Right hindlimb (tissue), 1 donor: ENCODE data around the gene UQCRH.
A peak's percentile ranks its signal among the peaks of the same experiment; 100 is the strongest.
"Not testable (repeated sequence)": the region's sequence is repeated elsewhere in the genome, so short reads cannot be mapped to it uniquely, and the experiment has no call there.

Experiments used
- DNase-seq: peaks from one replicate; pipeline ENCODE4 v3.0.0-alpha.2; 2018

The UQCRH gene

DNA sequence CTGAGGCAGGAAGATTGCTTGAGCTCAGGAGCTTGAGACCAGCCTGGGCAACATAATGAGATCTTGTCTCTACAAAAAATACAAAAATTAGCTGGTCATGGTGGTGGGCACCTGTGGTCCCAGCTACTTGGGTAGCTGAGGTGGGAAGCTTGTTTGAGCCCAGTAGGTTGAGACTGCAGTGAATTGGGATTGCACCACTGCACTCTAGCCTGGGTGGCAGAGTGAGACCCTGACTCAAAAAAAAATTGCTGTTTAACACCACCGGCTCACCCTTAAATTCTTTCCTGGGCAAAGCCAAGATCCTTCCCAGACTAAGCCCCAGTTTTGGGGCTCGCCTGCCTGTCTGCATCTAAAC, 30.5 kb downstream of the UQCRH start:
- DNase-seq = no peak

DNA sequence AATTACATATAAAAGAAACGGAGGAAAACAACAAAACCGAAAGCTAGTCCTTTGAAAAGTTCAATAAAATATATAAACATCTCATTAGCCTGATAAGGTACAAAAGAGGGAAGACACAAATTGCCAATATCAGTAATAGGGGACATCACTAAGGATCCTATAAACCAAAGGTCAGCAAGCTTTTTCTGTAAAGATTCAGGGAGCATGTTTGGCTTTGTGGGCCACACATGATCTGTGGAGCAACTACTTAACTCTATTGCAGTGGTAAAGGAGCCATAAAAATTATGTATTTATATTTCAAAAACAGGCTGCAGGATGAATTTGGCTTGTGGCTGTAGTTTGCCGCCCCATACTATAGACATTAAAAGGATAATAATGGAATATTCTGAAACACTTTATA, 31.6 kb downstream of the UQCRH start:
- DNase-seq = no peak

DNA sequence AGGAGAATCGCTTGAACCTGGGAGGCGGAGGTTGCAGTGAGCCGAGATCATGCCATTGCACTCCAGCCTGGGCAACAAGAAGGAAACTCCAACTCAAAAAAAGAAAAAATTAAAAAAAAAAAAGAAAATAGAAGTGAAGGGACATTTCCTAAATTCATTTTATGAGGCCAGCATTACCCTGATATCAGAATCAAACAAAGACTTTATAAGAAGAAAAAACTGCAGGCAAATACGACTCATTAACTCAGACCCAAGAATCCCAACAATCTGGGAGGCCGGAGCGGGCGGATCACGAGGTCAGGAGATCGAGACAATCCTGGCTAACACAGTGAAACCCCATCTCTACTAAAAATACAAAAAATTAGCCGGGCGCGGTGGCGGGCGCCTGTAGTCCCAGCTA, 33.9 kb downstream of the UQCRH start:
- DNase-seq = not testable (repeated sequence)

GRCh38 chr1:46340404-46341221, 37.1 kb downstream of the UQCRH start, which contains the start of gene NSUN4:
NSUN4 (plus strand) TSS chr1:46340807; CDS start chr1:46340827, 20 bp downstream.
- peak; percentile 95 for DNase-seq

DNA sequence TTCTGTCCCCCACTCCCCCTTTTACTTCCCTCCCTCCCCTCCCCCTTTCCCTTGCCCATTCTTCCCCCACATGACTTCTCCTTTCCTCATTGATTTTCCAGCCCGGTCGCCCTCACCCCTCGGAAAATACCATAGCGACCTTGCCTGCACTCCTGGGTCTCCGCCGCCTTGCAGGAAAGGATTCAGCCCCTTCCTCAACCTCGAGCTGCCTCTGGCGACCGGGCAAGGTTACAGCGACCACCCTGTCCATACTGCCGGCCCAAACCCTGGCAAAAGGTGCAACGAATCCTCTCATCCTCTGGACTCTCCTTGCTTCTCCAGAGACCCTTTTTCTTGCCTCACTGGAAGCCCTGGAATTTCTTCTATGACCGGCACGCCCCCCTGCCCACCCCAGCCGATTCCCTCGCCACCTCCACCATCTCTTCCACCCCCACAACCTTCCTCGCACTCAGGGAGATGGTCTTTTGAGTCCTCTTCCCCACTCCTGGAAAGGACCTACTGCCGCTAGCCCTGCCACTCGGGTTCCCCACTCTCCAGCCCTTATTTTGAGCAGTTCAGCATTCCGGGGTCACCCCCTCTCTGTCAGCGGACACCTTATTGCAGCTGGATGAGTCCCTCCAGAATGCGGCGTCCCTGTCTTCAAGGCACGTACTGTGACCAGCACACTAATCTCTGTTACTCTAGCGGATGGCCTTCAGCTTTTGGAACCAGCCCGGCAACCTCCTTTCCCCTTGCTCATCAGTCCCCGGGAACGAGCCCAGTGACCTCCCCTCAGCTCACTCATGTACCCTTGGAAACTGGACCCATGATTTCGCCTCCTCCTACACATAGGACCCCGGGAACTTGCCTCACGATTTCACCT, 38.0 kb downstream of the UQCRH start:
- DNase-seq = peak; percentile 24

DNA sequence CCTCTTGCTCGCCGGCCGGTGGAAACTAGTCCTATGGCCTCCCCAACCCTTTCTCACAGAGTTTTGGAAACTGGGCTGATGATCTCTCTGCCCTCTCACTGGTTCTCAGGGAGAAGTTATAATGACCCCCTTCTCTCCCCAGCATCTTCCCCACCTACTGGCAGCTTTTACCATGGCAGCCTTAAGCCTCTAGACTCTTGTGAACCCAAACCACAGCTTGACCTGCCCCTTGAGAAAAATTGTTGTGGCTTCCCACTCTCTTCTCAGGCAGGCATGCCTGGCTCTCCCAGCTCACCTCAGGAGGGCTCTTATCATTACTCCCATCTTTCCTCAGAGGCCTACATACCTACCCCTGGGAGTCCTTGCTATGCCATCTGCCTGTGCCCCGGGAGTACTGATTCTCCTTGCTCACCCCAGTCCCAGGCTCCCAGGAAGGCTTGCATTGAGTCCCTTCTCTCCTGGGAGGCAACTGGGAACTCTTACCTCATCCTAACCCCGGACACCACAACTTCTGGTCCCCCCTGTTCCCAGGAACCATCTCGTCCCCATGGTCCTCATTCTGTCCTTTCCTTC, 38.7 kb downstream of the UQCRH start:
- no peak for DNase-seq

DNA sequence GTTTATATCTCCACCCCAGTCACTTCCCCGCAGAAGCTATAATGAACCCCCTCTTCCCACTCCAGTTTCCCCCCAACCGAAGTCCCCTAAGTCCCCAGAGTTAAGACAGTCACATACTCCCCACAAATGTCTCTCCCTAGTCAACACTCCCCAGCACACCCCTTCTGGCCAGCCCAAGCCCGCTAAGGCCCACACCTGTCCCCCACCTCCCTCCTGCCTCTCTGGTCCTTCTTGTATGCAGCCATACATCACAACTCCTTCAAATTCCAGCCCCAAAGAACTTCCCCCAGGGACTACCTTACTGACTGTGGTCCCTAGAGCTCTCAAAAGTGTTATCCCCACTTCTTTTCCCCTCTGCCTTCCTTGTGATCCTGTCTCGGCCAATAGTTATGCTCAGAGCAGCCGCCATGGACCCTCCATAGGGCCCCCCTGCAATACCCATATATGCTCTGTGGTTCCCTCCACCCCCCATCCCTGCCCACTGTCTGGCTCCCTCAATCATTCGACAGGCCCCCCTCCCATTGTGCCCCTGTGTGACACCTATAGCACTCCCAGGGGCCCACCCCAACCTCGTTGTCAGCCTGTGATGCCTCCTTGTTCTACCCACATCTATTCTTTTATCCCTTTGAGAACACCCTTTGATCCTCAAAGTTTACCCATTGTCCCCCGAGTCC, 39.3 kb downstream of the UQCRH start:
- no peak for DNase-seq

- no peak for DNase-seq
Observed at GRCh38 chr1:46343351-46343695, 39.8 kb downstream of the UQCRH start.

DNA sequence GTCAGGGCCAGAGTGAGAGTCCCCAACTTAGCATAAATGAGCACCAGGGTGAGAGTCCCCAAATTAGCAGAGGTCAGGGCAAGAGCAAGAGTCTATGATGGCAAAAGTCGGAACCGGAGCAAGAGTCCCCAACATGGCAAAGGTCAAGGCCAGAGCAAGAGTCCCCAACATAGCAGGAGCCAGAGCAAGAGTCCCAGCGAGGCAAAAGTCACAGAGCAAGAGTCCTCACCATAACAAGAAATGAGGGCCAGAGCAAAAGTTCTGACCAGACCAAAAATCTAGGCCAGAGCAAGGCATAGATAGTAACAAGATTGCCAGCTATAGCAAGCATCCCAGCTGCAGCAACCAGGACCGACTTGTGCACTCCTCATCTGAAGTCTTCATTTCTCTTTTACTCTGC, 40.2 kb downstream of the UQCRH start:
- DNase-seq = no peak

DNA sequence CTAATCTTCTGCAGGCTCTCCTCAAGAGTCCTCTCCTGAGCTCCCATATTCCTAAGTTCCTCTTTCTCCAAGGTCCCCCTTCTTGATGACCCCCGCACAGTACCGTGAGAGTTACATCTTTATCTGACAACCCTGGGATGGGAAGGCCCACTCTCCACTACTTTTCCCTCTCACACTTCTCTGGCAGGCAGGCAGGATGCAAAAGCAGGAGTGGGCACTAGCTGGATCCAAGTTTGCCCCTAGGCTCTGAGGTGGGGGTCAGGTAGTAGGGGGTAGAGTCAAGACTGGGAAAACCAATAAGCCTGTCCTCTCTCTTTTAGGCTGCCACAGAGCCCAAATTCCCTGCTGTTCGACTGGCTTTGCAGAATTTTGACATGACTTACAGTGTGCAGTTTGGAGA, 41.0 kb downstream of the UQCRH start:
- DNase-seq = no peak

- no peak for DNase-seq
Observed at GRCh38 chr1:46345281-46345680, 41.8 kb downstream of the UQCRH start.

DNA sequence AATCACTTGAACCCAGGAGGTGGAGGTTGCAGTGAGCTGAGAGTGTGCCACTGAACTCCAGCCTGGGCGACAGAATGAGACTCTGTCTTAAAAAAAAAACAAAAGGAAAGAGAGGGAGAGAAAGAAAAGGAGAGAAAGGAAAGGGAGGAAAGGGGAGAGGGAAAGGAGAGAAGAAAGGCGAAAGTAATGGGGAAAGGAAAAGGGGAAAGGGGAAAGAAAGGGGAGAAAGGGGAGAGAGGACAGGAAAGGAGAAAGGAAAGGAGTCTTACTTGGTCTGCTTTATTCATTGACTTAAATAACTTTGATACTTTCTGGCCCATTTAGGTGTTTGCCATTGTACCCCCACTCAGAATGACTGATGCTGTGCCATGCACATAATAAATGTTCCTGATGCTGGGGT, 48.9 kb downstream of the UQCRH start:
- no peak for DNase-seq

GRCh38 chr1:46355920-46356319, 52.4 kb downstream of the UQCRH start:
- DNase-seq = not testable (repeated sequence)

DNA sequence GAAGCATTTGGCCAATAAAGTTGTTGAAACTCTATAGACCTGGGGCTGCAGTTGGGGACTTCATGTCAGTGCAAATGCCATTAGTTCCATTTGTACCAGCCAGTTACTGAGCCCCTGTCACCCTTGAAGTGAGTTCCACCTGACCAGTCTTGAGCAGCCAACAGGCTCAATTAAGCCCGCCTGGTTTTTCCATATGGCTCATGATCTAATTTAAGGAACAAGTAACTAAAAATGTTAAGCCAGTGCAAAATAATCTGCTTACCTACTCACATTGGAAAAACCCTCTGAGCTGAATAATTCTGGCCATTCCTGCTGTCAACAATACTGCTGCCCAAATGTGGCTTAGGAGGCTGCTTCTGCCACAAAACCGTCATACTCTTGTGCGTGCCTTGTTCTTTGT, 58.7 kb downstream of the UQCRH start:
- DNase-seq = no peak

- DNase-seq = no peak
Observed at GRCh38 chr1:46363121-46363520, 59.6 kb downstream of the UQCRH start.

- no peak for DNase-seq
Observed at GRCh38 chr1:46364612-46365011, 61.1 kb downstream of the UQCRH start.

- DNase-seq = not testable (repeated sequence)
Observed at GRCh38 chr1:46365796-46366195, 62.3 kb downstream of the UQCRH start.
